Testis (tissue), 2 donors: Measurements from ENCODE around the gene RHBDD1.

Experiments
- CTCF ChIP-seq, 3 experiments: fragments of 450-650 bp in 2 of 3; fragments of 200-600 bp in 1 of 3; sonication (generic) in 1 of 3; IDR thresholded peaks; one replicate each; pipeline ENCODE4 v1.5.1; 2016 to 2019; ENCODE audit warnings: antibody characterized with exemption in 3 of 3, mild to moderate bottlenecking in 2 of 3, moderate library complexity in 1 of 3
- POLR2A ChIP-seq: fragments of 450-650 bp; IDR thresholded peaks from one replicate; pipeline ENCODE4 v1.6.1; 2017; ENCODE audit warnings: antibody characterized with exemption, mild to moderate bottlenecking, moderate library complexity

GRCh38 chr2:226970362-226970761 lies 134.5 kb downstream of the RHBDD1 start:
- no peak for TF ChIP-seq CTCF (IDR thresholded peaks at IDR 0.05)
- no peak for TF ChIP-seq POLR2A
